Fibroblast of lung (primary cell): ENCODE results near the gene SLC5A4. TPM values are rescaled to one million over a fixed set of nuclear protein-coding genes. Genes with fewer than 3 reads are reported as not detected.
"Not testable (repeated sequence)": the region's sequence is repeated elsewhere in the genome, so short reads cannot be mapped to it uniquely, and the experiment has no call there.

Source experiments
- DNase-seq, 2 donors: peaks; one replicate each; pipeline versions ENCODE4 v3.0.0 to v3.0.0-alpha.2; 2010; ENCODE audit warnings: low read depth in 2 of 2
- H2AFZ ChIP-seq: 2 replicates; pipeline ENCODE4 v1.5.1; 2012; ENCODE audit warnings: low read length, control low read depth, inconsistent platforms
- H3K27ac ChIP-seq: 2 replicates; pipeline ENCODE4 v1.5.1; 2011; ENCODE audit warnings: low read length, control low read depth; ENCODE audit not compliant: insufficient read depth
- H3K27me3 ChIP-seq: 2 replicates; pipeline ENCODE4 v1.5.1; 2011; ENCODE audit warnings: mild to moderate bottlenecking, low read length; ENCODE audit not compliant: control insufficient read depth, insufficient read depth
- H3K36me3 ChIP-seq: 2 replicates; pipeline ENCODE4 v1.5.1; 2011; ENCODE audit warnings: low read length; ENCODE audit not compliant: control insufficient read depth, insufficient read depth
- H3K4me1 ChIP-seq: 2 replicates; pipeline ENCODE4 v1.5.1; 2011; ENCODE audit warnings: low read length; ENCODE audit not compliant: control insufficient read depth, insufficient read depth; ENCODE audit errors: extremely low read depth
- H3K4me2 ChIP-seq: 2 replicates; pipeline ENCODE4 v1.5.1; 2011; ENCODE audit warnings: low read length, control low read depth; ENCODE audit not compliant: insufficient read depth; ENCODE audit errors: extremely low read depth
- H3K4me3 ChIP-seq, 4 experiments: fragments of 200-600 bp in 1 of 4; sonication (generic) in 1 of 4; replicated peaks in 1 of 4; 2 replicates each; pipeline ENCODE4 v1.5.1; 2011 to 2016; ENCODE audit warnings: low read length in 4 of 4, low read depth in 3 of 4, mild to moderate bottlenecking in 3 of 4, control low read depth in 2 of 4, inconsistent platforms in 1 of 4, mixed read lengths in 1 of 4; ENCODE audit not compliant: insufficient read depth in 1 of 4; ENCODE audit errors: control extremely low read depth in 1 of 4
- H3K79me2 ChIP-seq: 2 replicates; pipeline ENCODE4 v1.5.1; 2012; ENCODE audit warnings: mild to moderate bottlenecking, low read length, inconsistent platforms; ENCODE audit not compliant: control insufficient read depth, insufficient read depth
- H3K9ac ChIP-seq: 2 replicates; pipeline ENCODE4 v1.5.1; 2011; ENCODE audit warnings: mild to moderate bottlenecking, low read length, control low read depth; ENCODE audit not compliant: insufficient read depth
- H3K9me3 ChIP-seq: 2 replicates; pipeline ENCODE4 v1.5.1; 2012; ENCODE audit warnings: low read depth, low read length; ENCODE audit not compliant: control insufficient read depth, insufficient read depth
- H4K20me1 ChIP-seq: 2 replicates; pipeline ENCODE4 v1.5.1; 2011; ENCODE audit warnings: low read length; ENCODE audit not compliant: control insufficient read depth, insufficient read depth; ENCODE audit errors: extremely low read depth
- CTCF ChIP-seq, 2 donors: IDR thresholded peaks in 1 of 2; conservative IDR thresholded peaks in 1 of 2; 1 replicate in 1 of 2; 2 replicates in 1 of 2; pipeline ENCODE4 v1.5.1; 2011 to 2012; ENCODE audit warnings: low read length in 2 of 2, control low read depth in 1 of 2, inconsistent platforms in 1 of 2, low read depth in 1 of 2, mild to moderate bottlenecking in 1 of 2
- EZH2 ChIP-seq: IDR thresholded peaks from 2 replicates; pipeline ENCODE4 v1.5.1; 2012; ENCODE audit warnings: low read length, control low read depth, mild to moderate bottlenecking; ENCODE audit errors: missing control alignments
- polyA plus RNA-seq, 2 donors: library from polyadenylated mRNA; depleted of rRNA in 1 of 2; stranded (reverse) in 1 of 2; unstranded in 1 of 2; fragments of >200 nt; gene quantifications; 2 replicates each; pipeline ENCODE4 v1.2.1, GENCODE V29; 2011 to 2012; ENCODE audit warnings: missing spikeins in 1 of 2
- total RNA-seq: library from RNA; depleted of rRNA; stranded (reverse); fragments of >200 nt; gene quantifications from 2 replicates; pipeline ENCODE4 v1.2.1, GENCODE V29; 2014

Gene SLC5A4
- total and polyA plus RNA-seq, 2 donors (not counting 1 experiment from before 2014, with no cell fraction given): 0.06 TPM; not detected in 1

- Histone ChIP-seq H3K4me3 (no peak overlapping the region), H3K9me3 (no peaks in the 10 kb centered on the region), H2AFZ (no peak overlapping the region), H3K9ac (no peak overlapping the region), H3K27ac (no peak overlapping the region), H4K20me1 (no peaks in the 10 kb centered on the region), H3K4me1 (no peaks in the 10 kb centered on the region), H3K27me3 (no peaks in the 10 kb centered on the region), H3K4me2 (no peak overlapping the region), H3K36me3 (no peaks in the 10 kb centered on the region), H3K79me2 (no peaks in the 10 kb centered on the region)
- peak in 1 of 2 donors; percentile 70 for DNase-seq
- TF ChIP-seq CTCF (conservative IDR thresholded peaks at IDR 0.05 in 1 of 2, IDR thresholded peaks at IDR 0.05 in 1 of 2; ENCODE audit: low read depth in 1 of 2, low read length in 2 of 2): no peak
- no peak for TF ChIP-seq EZH2
Measured at GRCh38 chr22:32281072-32281471, 25.9 kb upstream of the SLC5A4 start.

GRCh38 chr22:32275353-32275752 is 20.2 kb upstream of the SLC5A4 start:
- not testable (repeated sequence) for H4K20me1 ChIP-seq, H3K4me1 ChIP-seq, H3K9me3 ChIP-seq

GRCh38 chr22:32271389-32271788 is 16.2 kb upstream of the SLC5A4 start:
- Histone ChIP-seq H3K4me2 (no peak overlapping the region), H3K4me1 (no peaks in the 10 kb centered on the region), H3K79me2 (no peaks in the 10 kb centered on the region), H3K27ac (no peak overlapping the region), H3K4me3 (no peak overlapping the region), H3K9ac (no peak overlapping the region), H2AFZ (no peak overlapping the region), H3K9me3 (no peaks in the 10 kb centered on the region), H3K36me3 (no peaks in the 10 kb centered on the region), H4K20me1 (no peaks in the 10 kb centered on the region), H3K27me3 (no peaks in the 10 kb centered on the region)
- no peak for DNase-seq
- TF ChIP-seq CTCF (conservative IDR thresholded peaks at IDR 0.05 in 1 of 2, IDR thresholded peaks at IDR 0.05 in 1 of 2; ENCODE audit: low read depth in 1 of 2, low read length in 2 of 2) (no peak), EZH2 (no peak)

More at GRCh38 chr22:32275353-32275752, 20.2 kb upstream of the SLC5A4 start:
- not testable (repeated sequence) for H3K4me3 ChIP-seq, H3K27ac ChIP-seq, DNase-seq, H2AFZ ChIP-seq, H3K36me3 ChIP-seq, H3K27me3 ChIP-seq, H3K79me2 ChIP-seq, H3K9ac ChIP-seq, H3K4me2 ChIP-seq
